Mononuclear cell (primary cell): ENCODE measurements around the gene XRCC5. TPM values are rescaled to one million over a fixed set of nuclear protein-coding genes. Genes with fewer than 3 reads are reported as not detected.

ENCODE experiments used
- H3K27me3 ChIP-seq: 2 replicates; pipeline ENCODE4 v1.6.0; 2011; ENCODE audit warnings: low read length, control low read depth; ENCODE audit not compliant: insufficient read depth
- H3K4me1 ChIP-seq: 2 replicates; pipeline ENCODE4 v1.5.1; 2011; ENCODE audit warnings: mild to moderate bottlenecking, low read length, control low read depth; ENCODE audit not compliant: insufficient read depth
- H3K4me3 ChIP-seq: 2 replicates; pipeline ENCODE4 v1.5.1; 2011; ENCODE audit warnings: mild to moderate bottlenecking, low read length, moderate library complexity
- H3K9me3 ChIP-seq: 2 replicates; pipeline ENCODE4 v1.5.1; 2011; ENCODE audit warnings: low read depth, mild to moderate bottlenecking, control low read depth, low read length
- total RNA-seq: library from RNA; depleted of rRNA; stranded (reverse); fragments of >200 nt; gene quantifications from one replicate; pipeline ENCODE4 v1.2.3, GENCODE V29; 2012

Gene XRCC5
- total RNA-seq, 1 donor = 132 TPM

DNA sequence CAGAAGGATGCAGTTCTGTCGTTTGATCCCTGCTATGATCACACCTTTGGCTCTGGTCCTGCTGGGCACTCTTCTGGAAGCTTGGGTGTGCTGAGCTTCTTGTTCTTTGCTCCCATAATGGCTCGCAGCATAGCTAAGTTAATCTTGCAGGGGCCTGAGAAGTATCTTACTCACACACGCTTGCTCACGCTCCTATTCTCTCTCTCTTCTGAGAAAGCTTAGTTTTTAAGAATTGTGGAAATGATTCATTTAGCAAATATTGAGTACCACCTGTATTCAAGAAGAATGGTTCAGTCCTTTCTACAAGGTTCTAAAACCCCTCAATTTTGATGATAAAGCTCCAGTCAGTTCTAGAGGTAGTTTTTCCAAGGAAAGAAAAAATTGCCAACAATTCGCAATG lies 40.6 kb downstream of the XRCC5 start:
- Histone ChIP-seq H3K27me3 (no peaks in the 10 kb centered on the region), H3K4me1 (no peaks in the 10 kb centered on the region), H3K4me3 (no peak overlapping the region), H3K9me3 (no peaks in the 10 kb centered on the region)

DNA sequence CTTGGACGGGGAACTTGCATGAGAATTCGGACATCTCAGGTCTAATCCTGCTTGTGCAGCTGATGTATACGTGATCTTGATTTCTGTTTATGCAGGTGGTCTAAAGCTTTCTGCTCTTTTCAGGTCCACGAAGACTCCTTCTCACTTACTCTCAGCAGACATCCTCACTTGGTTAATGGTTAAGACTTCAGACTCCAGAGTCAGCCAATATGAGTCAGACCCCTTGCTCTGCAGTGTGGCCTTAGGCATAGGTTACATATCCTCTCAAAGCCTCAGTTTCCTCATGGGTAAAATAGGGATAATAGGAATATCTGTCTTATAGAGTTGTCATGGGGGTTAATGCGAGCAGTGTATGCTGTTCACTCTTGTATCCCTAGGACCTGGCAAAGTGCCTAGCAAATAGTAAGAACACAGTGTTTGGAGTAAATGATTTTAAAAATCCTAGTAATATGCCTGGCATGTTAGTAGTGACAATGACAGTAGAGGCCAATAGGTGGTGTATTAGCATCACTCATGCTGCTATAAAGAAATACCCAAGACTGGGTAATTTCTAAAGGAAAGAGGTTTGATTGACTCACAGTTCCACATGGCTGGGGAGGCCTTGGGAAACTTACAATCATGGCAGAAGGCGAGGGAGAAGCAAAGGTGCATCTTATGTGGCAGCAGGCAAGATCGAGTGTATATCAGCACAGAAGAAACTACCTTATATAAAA lies 42.3 kb downstream of the XRCC5 start:
- H3K4me1 ChIP-seq = no peaks in the 10 kb centered on the region
- no peak overlapping the region for H3K4me3 ChIP-seq

DNA sequence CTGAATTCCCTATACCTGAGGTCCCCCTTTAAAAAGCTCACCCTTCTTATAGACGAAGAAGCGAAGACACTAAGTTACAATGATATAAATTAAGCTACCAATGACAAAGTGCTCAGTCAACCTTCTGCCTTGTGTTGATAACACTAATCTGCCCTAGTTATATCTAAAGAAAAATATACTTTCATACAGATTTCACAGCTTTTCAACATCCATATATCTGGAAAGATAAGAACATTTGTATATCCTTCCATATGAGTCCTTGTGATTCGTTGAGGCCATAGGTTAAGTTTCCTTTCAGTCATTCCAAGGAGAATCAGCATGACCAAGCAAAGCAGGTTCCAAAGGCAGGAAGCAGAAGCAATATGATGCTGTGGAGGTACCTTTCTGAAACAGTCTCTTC lies 46.8 kb downstream of the XRCC5 start:
- no peaks in the 10 kb centered on the region for H3K9me3 ChIP-seq
- H3K4me3 ChIP-seq = no peak overlapping the region
- H3K4me1 ChIP-seq = no peaks in the 10 kb centered on the region
- H3K27me3 ChIP-seq = no peaks in the 10 kb centered on the region

More for the DNA sequence above, 42.3 kb downstream of the XRCC5 start:
- Histone ChIP-seq H3K27me3 (no peaks in the 10 kb centered on the region), H3K9me3 (no peaks in the 10 kb centered on the region)

DNA sequence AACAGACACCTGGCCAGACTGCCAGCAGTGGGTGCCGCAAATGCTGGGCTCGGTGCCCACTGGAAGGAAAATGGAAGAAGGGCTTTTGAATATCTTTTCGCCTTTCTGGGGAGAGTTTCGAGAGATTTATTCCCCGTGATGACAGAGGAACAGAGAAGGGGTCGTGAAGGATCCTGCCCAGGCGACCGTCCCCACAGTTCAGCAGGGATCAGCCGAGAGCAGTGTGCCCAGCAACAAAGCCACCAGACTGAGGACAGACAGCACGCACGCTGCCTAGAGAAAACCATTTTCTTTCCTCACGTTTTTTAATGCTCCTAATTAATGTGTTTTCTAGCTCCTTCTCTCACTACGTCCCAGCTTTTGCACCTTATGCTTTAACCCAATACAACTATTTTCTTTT lies 47.7 kb downstream of the XRCC5 start:
- no peaks in the 10 kb centered on the region for H3K4me1 ChIP-seq
- no peaks in the 10 kb centered on the region for H3K9me3 ChIP-seq
- no peak overlapping the region for H3K4me3 ChIP-seq
- no peaks in the 10 kb centered on the region for H3K27me3 ChIP-seq

DNA sequence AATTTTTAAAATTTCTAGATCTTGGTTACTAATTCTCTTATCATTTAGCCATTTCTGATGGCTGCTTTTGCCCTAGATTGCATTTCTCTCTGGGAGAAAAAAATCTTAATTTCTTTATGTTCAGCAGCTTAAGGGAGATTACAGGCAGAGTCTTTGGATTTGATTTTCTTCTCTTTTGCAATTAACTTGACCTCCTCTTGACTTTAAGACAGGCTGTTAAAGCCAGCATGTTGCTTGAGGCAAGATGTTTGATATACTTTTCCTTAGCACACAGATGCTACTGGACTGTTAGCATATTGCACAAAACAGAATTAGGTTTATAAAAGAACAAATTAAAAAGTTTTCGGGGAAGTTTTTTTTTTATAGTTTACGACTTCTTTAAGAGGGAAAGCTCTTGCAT lies 50.0 kb downstream of the XRCC5 start:
- H3K27me3 ChIP-seq = no peaks in the 10 kb centered on the region
- H3K4me3 ChIP-seq = no peak overlapping the region
- H3K4me1 ChIP-seq = no peaks in the 10 kb centered on the region
- H3K9me3 ChIP-seq = no peaks in the 10 kb centered on the region

DNA sequence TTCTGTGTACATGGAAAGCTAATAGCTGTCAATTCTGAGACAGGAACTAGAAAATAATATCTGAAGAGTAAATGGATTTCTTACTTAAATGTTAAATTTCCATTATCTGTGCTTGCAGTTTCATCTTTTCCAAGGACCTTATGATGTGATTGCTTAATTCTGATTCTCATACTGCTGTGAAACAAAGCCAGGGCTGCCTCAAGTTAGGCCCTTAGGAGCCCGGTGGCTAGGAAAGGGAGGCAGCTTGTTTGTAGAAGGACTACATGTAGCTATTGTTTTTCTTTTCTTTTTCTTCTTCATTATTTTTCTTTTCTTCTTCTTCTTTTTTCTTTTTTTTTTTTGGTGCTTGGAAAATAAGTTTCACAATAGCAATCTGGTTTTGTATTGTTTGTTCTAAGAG lies 50.5 kb downstream of the XRCC5 start:
- H3K9me3 ChIP-seq = no peaks in the 10 kb centered on the region
- H3K4me3 ChIP-seq = no peak overlapping the region
- no peaks in the 10 kb centered on the region for H3K27me3 ChIP-seq
- no peaks in the 10 kb centered on the region for H3K4me1 ChIP-seq

DNA sequence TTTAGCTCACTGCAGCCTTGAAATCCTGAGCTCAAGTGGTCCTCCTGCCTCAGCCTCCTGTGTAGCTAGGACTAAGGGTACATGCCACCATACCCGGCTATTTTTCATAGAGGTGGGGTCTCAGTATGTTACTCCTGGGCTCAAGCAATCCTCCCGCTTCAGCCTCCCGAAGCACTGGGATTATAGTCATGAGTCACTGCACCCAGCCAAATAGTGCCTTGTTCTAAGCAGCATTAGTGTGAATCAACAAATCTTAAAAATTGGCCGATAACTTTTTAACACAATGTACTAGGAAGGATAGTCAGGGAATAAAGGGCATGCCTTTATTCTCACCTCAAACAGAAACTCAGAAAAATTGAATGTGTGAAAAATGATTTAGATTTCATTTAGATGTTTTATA lies 51.6 kb downstream of the XRCC5 start:
- Histone ChIP-seq H3K27me3 (no peaks in the 10 kb centered on the region), H3K9me3 (no peaks in the 10 kb centered on the region), H3K4me3 (no peak overlapping the region), H3K4me1 (no peaks in the 10 kb centered on the region)

DNA sequence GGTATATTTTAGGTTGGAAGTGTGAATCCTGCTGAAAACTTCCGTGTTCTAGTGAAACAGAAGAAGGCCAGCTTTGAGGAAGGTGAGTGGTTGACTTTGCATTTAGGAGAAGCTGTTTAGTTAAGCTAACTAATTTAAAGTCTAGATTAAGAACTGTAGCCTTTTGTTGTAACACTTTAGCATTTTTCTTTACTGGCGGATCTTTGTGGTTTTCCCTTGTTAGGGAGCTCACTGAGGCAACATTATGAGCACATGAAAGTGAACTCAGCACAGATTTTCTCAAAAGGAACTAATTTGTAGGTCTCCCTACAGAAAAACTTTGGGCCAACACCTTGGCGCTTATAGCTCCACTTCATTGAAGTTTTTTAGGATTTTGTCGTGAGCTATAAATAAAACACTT lies 52.8 kb downstream of the XRCC5 start:
- Histone ChIP-seq H3K4me1 (no peaks in the 10 kb centered on the region), H3K9me3 (no peaks in the 10 kb centered on the region)

DNA sequence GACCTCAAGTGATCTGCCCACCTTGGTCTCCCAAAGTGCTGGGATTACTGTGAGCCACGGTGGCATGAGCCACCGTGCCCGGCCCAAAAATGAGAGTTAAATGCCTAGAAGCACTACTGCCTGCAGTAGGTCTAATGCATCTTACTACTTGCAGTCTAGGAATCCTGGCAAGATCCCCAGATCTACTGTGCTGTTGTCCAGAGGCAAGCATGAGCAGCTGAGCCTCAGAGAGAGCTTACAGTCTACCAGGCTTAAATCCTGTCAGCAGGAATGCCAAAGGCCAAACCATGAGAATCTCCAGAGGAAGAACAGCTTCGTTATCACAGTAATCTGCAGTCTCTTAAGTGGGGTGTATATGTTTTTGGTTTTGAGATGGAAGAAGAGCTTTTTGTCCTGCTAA lies 54.4 kb downstream of the XRCC5 start:
- H3K9me3 ChIP-seq = no peaks in the 10 kb centered on the region
- H3K4me1 ChIP-seq = no peaks in the 10 kb centered on the region
- H3K4me3 ChIP-seq = no peak overlapping the region
- no peaks in the 10 kb centered on the region for H3K27me3 ChIP-seq

More for the DNA sequence above, 52.8 kb downstream of the XRCC5 start:
- Histone ChIP-seq H3K27me3 (no peaks in the 10 kb centered on the region), H3K4me3 (no peak overlapping the region)

DNA sequence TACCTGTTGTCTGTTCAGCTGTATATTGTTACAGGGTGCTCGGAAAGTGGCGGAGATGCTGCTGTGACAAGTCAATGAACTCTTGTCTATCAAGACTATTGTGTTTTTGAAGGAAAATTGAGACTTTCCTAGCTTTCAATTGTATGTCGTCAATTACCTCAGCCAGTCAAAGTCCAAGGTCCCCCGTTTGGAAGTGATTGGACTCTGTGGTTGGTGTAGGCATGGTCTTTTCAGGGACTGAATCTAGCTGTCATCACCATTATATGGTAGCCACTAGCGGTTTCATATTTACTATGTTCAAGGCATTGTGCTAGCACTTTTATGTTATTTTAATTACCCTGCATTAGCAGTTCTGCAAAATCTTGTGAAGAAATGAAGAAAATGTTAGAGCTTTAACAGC lies 54.9 kb downstream of the XRCC5 start:
- H3K4me1 ChIP-seq = no peaks in the 10 kb centered on the region
- H3K27me3 ChIP-seq = no peaks in the 10 kb centered on the region
- no peaks in the 10 kb centered on the region for H3K9me3 ChIP-seq
- no peak overlapping the region for H3K4me3 ChIP-seq

DNA sequence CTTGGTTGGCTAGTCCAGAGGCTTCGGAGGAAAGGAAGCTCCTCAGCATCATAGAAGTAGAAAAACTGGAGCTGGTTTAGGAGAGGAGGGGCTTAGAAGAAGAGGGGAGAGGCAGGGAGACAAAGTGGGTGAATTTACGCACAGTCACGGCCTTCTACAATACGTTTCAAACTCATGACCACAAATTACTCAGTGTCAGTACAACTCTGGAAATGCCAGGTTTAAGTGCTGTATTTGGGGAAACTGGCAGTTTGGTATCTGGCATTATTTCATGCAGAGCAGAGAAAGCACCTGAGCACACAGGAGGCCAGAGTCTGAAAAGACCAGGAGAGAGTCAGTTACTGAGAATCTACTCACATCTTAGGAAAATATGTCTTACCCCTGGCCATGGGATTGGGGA lies 55.4 kb downstream of the XRCC5 start:
- Histone ChIP-seq H3K4me1 (no peaks in the 10 kb centered on the region), H3K4me3 (no peak overlapping the region), H3K27me3 (no peaks in the 10 kb centered on the region), H3K9me3 (no peaks in the 10 kb centered on the region)

DNA sequence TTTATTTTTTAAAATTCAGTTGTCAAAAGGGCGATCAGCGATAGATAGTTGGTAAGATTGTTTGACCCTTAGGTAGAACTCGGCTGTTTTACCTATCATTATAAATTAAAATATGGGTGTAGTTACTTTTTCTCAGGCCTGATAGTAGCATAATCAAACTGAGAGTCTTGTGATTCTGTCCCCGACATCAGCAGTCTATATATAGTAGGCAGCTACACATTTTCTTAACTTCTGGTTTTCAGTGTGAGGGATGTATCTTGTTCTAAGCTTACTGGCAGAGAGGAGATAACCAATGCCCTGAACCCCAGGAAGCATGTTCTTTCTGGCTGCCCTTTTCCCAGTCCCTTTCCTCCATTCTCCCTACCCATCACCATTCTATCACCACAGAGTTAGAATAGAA lies 56.6 kb downstream of the XRCC5 start:
- no peak overlapping the region for H3K4me3 ChIP-seq
- no peaks in the 10 kb centered on the region for H3K27me3 ChIP-seq
- H3K4me1 ChIP-seq = no peaks in the 10 kb centered on the region
- H3K9me3 ChIP-seq = no peaks in the 10 kb centered on the region

DNA sequence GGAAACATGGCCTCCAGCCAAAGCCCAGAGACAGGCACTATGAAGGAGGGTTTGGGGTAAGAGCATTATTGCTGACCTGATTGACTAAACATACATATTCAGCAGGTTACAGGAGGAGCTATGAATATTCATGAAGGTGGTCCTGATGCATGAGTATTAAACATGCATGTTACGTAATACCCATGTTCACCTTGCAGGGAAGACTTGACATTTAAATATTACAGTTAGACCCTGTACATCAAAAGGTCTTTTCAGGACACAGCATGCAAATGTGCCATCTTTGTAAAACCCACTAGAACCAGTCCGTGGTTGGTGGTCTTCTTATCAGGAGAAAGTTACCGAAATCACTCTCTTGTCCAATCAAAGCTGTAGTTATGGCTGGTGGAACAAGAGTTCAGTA lies 59.9 kb downstream of the XRCC5 start:
- no peaks in the 10 kb centered on the region for H3K9me3 ChIP-seq

DNA sequence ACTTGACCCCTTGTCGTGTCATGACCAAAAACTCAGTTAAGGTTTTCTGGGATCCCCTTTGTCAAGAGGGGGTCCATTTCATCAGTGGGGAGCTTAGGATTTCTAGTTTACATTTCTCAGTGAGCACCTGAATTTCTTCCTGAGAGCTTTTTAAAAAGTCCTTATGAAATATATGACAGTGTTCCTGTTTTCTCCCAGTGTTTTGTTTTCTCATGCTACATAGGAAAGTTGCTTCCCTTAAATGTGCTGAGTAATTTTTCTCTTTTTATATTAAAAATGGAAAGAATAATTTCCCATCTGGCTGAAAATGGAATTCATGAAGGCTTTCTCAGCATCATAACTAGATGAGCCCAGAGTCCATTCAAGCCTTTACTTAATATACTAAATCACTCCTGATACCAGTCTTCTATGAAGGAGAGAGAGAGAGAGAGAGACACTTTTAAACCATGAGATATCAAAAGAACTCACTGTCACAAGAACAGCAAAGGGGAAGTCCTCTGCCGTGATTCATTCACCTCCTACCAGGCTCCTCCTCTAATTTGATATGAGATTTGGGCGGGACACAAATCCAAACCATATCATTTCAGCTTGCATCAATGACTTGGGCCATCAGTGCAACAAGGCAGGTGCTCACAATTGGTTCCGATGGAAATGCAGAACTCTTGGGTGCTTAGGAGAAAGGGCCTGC lies 61.1 kb downstream of the XRCC5 start:
- no peak overlapping the region for H3K4me3 ChIP-seq
- no peaks in the 10 kb centered on the region for H3K4me1 ChIP-seq
- H3K9me3 ChIP-seq = no peaks in the 10 kb centered on the region
- H3K27me3 ChIP-seq = no peaks in the 10 kb centered on the region

More for the DNA sequence above, 59.9 kb downstream of the XRCC5 start:
- no peaks in the 10 kb centered on the region for H3K27me3 ChIP-seq
- no peaks in the 10 kb centered on the region for H3K4me1 ChIP-seq
- H3K4me3 ChIP-seq = no peak overlapping the region

DNA sequence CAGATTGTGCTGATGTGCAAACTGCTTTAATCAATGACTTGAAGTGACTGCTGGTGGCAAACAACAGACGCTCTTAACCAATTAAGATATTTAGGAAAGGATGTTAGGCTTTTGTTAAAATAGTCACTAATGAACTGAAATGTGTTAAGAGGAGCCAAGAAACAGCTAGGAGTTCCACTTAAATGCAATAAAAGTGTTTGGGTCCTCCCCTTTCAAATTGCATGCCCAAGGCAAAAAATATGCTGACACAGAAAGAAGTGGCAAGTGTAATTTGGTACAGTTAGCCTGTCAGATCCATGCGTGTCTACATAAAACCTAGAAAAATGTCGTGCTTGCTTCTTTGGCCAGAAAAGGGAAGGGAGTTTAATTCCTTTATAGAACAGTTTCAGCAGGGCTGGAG lies 61.9 kb downstream of the XRCC5 start:
- H3K4me1 ChIP-seq = no peaks in the 10 kb centered on the region
- H3K9me3 ChIP-seq = no peaks in the 10 kb centered on the region
- H3K4me3 ChIP-seq = no peak overlapping the region
- H3K27me3 ChIP-seq = no peaks in the 10 kb centered on the region

DNA sequence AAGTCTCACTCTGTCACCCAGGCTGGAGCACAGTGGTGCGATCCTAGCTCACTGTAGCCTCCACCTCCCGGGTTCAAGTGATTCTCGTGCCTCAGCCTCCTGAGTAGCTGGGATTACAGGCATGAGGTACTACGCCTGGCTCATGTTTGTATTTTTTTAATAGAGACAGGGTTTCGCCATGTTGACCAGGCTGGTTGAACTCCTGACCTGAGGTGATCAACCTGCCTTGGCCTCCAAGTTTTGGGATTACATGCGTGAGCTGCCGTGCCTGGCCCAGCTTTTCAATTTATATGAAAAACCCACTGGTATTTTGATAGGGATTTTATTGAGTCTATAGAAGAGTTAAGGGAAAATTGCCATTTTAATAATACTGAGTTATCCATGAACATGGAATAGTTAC lies 63.3 kb downstream of the XRCC5 start:
- Histone ChIP-seq H3K4me1 (no peaks in the 10 kb centered on the region), H3K4me3 (no peak overlapping the region), H3K27me3 (no peaks in the 10 kb centered on the region)

More for the DNA sequence above, 63.3 kb downstream of the XRCC5 start:
- H3K9me3 ChIP-seq = no peaks in the 10 kb centered on the region
